ENCODE results near the gene LILRB2. TPM values are rescaled to one million over a fixed set of nuclear protein-coding genes. Genes with fewer than 3 reads are reported as not detected.

Gene LILRB2
- total RNA-seq, 1 experiment from 2014 or later, result not detected

- Histone ChIP-seq H3K23me2 (ENCODE audit: insufficient read length, low read depth, low read length, poor library complexity, severe bottlenecking) (no peaks in the 10 kb centered on the region), H3K9ac (ENCODE audit: extremely low read depth, insufficient read length, low read length) (no peak within 1 kb of the TSS), H2BK5ac (ENCODE audit: insufficient read length, low read length) (no peak within 1 kb of the TSS), H3K4me2 (ENCODE audit: insufficient read depth, insufficient read length, low read length) (no peak within 1 kb of the TSS), H2AK5ac (ENCODE audit: insufficient read length, low read length) (no peak within 1 kb of the TSS), H2BK12ac (ENCODE audit: insufficient read length, low read depth, low read length) (no peak within 1 kb of the TSS), H3K23ac (ENCODE audit: insufficient read length, low read depth, low read length) (no peak within 1 kb of the TSS), H3K4ac (ENCODE audit: low read depth, low read length) (no peak within 1 kb of the TSS), H4K20me1 (ENCODE audit: control insufficient read depth, insufficient read depth, insufficient read length) (no peaks in the 10 kb centered on the region), H4K91ac (ENCODE audit: insufficient read length, low read depth, low read length) (no peak within 1 kb of the TSS), H3K18ac (ENCODE audit: insufficient read length, low read depth, low read length) (no peak within 1 kb of the TSS), H2AFZ (ENCODE audit: low read length) (no peak within 1 kb of the TSS), H3K79me2 (ENCODE audit: insufficient read depth, low read length) (no peaks in the 10 kb centered on the region), H4K5ac (ENCODE audit: insufficient read length, low read depth, low read length) (no peak within 1 kb of the TSS), H3K27ac (ENCODE audit: insufficient read length, low read depth, low read length) (no peak within 1 kb of the TSS), H3K79me1 (ENCODE audit: insufficient read depth, low read depth, low read length, poor library complexity, severe bottlenecking) (no peaks in the 10 kb centered on the region), H3K27me3 (ENCODE audit: insufficient read depth, low read length) (no peaks in the 10 kb centered on the region), H4K8ac (replicated peaks; ENCODE audit: insufficient read length, low read depth, low read length) (no peak within 1 kb of the TSS), H3K14ac (ENCODE audit: insufficient read depth, low read length) (no peak within 1 kb of the TSS), H2BK20ac (ENCODE audit: low read depth, low read length, poor library complexity, severe bottlenecking) (no peak within 1 kb of the TSS), H3T11ph (ENCODE audit: low read length) (no peak within 1 kb of the TSS), H3K56ac (ENCODE audit: insufficient read length, low read depth, low read length) (no peak within 1 kb of the TSS), H3K9me3 (ENCODE audit: control insufficient read depth, low read depth, low read length) (no peaks in the 10 kb centered on the region), H2BK15ac (ENCODE audit: low read depth, low read length) (no peak within 1 kb of the TSS), H3K4me1 (ENCODE audit: insufficient read depth, low read length) (no peaks in the 10 kb centered on the region), H2BK120ac (ENCODE audit: low read depth, low read length, poor library complexity, severe bottlenecking) (no peak within 1 kb of the TSS)
- no CpG with 5 or more reads among the region's 9 CpGs for WGBS (ENCODE audit: extremely low coverage, insufficient read length, low lambda C conversion rate)
- peaks cover 0 to 31% of the 10 kb centered on the region in 2 experiments; a peak in 2 of 5 replicates for H3K9me3 Mint-ChIP-seq
- peaks cover 3 to 6% of the 10 kb centered on the region in 2 experiments; a peak in 3 of 4 replicates for H3K4me1 Mint-ChIP-seq
- peaks cover 38% of the 10 kb centered on the region for H3K27me3 Mint-ChIP-seq (ENCODE audit: low read depth)
- TF ChIP-seq, protein P1, sequence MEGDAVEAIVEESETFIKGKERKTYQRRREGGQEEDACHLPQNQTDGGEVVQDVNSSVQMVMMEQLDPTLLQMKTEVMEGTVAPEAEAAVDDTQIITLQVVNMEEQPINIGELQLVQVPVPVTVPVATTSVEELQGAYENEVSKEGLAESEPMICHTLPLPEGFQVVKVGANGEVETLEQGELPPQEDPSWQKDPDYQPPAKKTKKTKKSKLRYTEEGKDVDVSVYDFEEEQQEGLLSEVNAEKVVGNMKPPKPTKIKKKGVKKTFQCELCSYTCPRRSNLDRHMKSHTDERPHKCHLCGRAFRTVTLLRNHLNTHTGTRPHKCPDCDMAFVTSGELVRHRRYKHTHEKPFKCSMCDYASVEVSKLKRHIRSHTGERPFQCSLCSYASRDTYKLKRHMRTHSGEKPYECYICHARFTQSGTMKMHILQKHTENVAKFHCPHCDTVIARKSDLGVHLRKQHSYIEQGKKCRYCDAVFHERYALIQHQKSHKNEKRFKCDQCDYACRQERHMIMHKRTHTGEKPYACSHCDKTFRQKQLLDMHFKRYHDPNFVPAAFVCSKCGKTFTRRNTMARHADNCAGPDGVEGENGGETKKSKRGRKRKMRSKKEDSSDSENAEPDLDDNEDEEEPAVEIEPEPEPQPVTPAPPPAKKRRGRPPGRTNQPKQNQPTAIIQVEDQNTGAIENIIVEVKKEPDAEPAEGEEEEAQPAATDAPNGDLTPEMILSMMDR (conservative IDR thresholded peaks at IDR 0.05), result no peak
- no peak within 1 kb of the TSS for H3K4me3 Mint-ChIP-seq
- H3K27ac Mint-ChIP-seq, result peak within 1 kb of the TSS in 1 of 3 experiments; percentile 71; a peak in 1 of 7 replicates
- no peaks in the 10 kb centered on the region for H3K36me3 Mint-ChIP-seq (ENCODE audit: insufficient read depth in 1 of 3, low read depth in 3 of 3)
- DNase-seq, result no peak
Observed at GRCh38 chr19:54257116-54257480, 23.8 kb downstream of the LILRB2 start, which contains the start of gene LILRB5. LILRB5 (minus strand) TSS chr19:54257273; CDS start chr19:54257193, 80 bp downstream.
